Heart left ventricle (tissue), 16 donors: ENCODE results near the gene DCHS1. TPM values are rescaled to one million over a fixed set of nuclear protein-coding genes. Genes with fewer than 3 reads are reported as not detected.

Source experiments
- ATAC-seq, 4 donors: fragments of 200-7000 bp; cut with Tn5 transposase; one replicate each; pipeline ENCODE4 v1.9.1; 2020 to 2022; ENCODE audit warnings: moderate library complexity in 4 of 4, mild to moderate bottlenecking in 3 of 4, moderate number of reproducible peaks in 1 of 4
- DNase-seq, 5 donors: peaks; one replicate each; pipeline ENCODE4 v3.0.0-alpha.2; 2020
- H3K27ac ChIP-seq, 12 donors: fragments of 200-600 bp; sonication (generic) in 4 of 12; one replicate each; pipeline versions ENCODE4 v1.5.0 to v1.8.0; 2016 to 2022; ENCODE audit warnings: mild to moderate bottlenecking in 2 of 12
- H3K27me3 ChIP-seq, 9 donors: fragments of 200-600 bp; sonication (generic) in 2 of 9; one replicate each; pipeline versions ENCODE4 v1.5.1 to v1.8.0; 2016 to 2022; ENCODE audit warnings: mild to moderate bottlenecking in 3 of 9
- H3K36me3 ChIP-seq, 9 donors: fragments of 200-600 bp; sonication (generic) in 2 of 9; one replicate each; pipeline versions ENCODE4 v1.5.0 to v1.8.0; 2018 to 2022; ENCODE audit warnings: mild to moderate bottlenecking in 2 of 9
- H3K4me1 ChIP-seq, 12 donors: fragments of 200-600 bp; sonication (generic) in 4 of 12; one replicate each; pipeline versions ENCODE4 v1.5.0 to v1.8.0; 2016 to 2022; ENCODE audit warnings: mild to moderate bottlenecking in 3 of 12
- H3K4me3 ChIP-seq, 12 donors: fragments of 200-600 bp; sonication (generic) in 4 of 12; one replicate each; pipeline versions ENCODE4 v1.5.0 to v1.8.0; 2017 to 2022; ENCODE audit warnings: mild to moderate bottlenecking in 9 of 12, moderate library complexity in 4 of 12
- H3K9me3 ChIP-seq, 12 donors: fragments of 200-600 bp; sonication (generic) in 4 of 12; one replicate each; pipeline versions ENCODE4 v1.5.0 to v1.8.0; 2016 to 2022; ENCODE audit warnings: mild to moderate bottlenecking in 1 of 12
- POLR2A ChIP-seq, 2 donors: fragments of 450-650 bp; IDR thresholded peaks; one replicate each; pipeline ENCODE4 v1.6.1; 2017; ENCODE audit warnings: antibody characterized with exemption in 2 of 2, mild to moderate bottlenecking in 2 of 2, moderate library complexity in 2 of 2
- WGBS, 4 donors: extraction: QIAGEN DNeasy Blood & Tissue Kit in 2 of 4; methylation state at CpG; one replicate each; pipeline versions ENCODE4 v1.1.5 to v1.1.7; 2013 to 2018; 5-methylcytosine and 5-hydroxymethylcytosine counted together
- intact Hi-C, 10 donors: fragments of 100-400 bp; cut with DNase I; formaldehyde crosslinking; loops; one replicate each; pipeline versions ENCODE4 v1.11.1 to v1.14.2; 2022
- polyA plus RNA-seq, 2 donors: library from polyadenylated mRNA; stranded (reverse); fragments of 200-250 nt; gene quantifications; one replicate each; pipeline ENCODE4 v1.2.3, GENCODE V29; 2013
- total RNA-seq, 9 donors: library from RNA; depleted of rRNA in 2 of 9; stranded (reverse); fragments of >200 nt in 2 of 9; fragmentation: NEBNext Ultra II Directional in 3 of 9; extraction: Animal tissue kit (Norgen Biotek cat#: 25700) in 3 of 9; gene quantifications; one replicate each; pipeline versions ENCODE4 v1.1.0 to v1.2.4, GENCODE V29; 2016 to 2023
- TF ChIP-seq, protein P1 (sequence below), 12 donors: fragments of 200-600 bp; sonication (generic) in 4 of 12; IDR thresholded peaks; one replicate each; pipeline versions ENCODE4 v1.5.0 to v1.8.0; 2018 to 2022; ENCODE audit warnings: antibody characterized with exemption in 12 of 12, mild to moderate bottlenecking in 5 of 12
- donor health status: ischemic (EF 13 %, LVEDD 7.1; RV severe dilation, severe dysfunction).
- donor health status: healthy with polysubstance abuse.
- donor health status: DM: no; HTN: yes; CAD: no.
- donor health status: DM: no; HTN: no; CAD: no.
- donor health status: ischemic (EF 25% LVEDD 6.9; RV normal size, moderate dysfunction).
- donor health status: ischemic (EF 25% LVEDD 5.7; RV mildly dilated, moderate dysfunction).
- donor health status: healthy.
- donor health status: DM: yes; HTN: yes; CAD: no.
- donor health status: ischemic (EF 35%, LVEDD 5.7; RV mildly dilated, moderate dysfunction).
- donor health status: nonischemic (EF 11% LVEDD 7.7; RV severe dilation, severe dysfunction).
- donor health status: DM: yes; HTN: yes; CAD: no.
- donor health status: PGD.
- donor health status: ischemic (EF 29% LVEDD 5.4; RV normal size, mild dysfunction).
- donor health status: nonischemic (EF 23%, LVEDD 6.1; RV moderate dilation, normal function).

DCHS1 gene
- total and polyA plus RNA-seq, 11 donors: 3.6 to 19.6 (median 10.5) TPM

DNA sequence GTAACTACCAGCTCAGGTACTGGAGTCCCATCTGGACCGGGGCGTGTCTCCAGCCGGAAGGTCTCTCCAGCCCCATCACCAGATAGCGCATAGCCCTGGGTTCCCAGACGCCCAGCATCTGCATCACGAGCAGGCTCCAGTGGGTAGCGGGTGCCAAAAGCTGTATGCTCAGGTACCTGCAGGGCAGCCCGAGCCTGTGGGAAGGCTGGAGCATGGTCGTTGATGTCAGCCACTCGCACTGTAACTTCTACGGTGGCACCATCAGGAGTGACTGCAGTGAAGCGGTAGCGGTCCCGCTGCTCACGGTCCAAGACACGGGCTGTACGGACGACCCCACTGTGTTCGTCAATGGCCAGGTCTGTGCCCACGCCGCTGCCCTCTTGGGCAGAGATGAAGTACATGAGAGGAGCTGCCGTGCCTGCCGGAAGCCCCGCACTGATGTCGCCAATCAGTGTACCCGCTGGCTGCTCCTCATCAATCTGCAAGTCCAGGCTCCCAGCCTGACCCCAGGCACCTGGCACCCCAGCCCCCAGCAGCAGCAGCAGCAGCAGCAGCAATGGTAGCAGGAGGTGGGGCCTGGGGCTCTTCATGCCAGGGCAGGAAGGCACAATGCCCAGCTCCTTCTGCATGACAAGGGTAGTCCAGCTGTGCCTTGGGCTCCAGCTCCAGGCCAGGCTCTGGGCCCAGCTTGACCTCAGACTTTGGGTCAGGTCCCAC lies 14.5 kb downstream of the DCHS1 start:
- peak in 1 of 5 donors; percentile 54 for DNase-seq
- ATAC-seq: no peak

DNA sequence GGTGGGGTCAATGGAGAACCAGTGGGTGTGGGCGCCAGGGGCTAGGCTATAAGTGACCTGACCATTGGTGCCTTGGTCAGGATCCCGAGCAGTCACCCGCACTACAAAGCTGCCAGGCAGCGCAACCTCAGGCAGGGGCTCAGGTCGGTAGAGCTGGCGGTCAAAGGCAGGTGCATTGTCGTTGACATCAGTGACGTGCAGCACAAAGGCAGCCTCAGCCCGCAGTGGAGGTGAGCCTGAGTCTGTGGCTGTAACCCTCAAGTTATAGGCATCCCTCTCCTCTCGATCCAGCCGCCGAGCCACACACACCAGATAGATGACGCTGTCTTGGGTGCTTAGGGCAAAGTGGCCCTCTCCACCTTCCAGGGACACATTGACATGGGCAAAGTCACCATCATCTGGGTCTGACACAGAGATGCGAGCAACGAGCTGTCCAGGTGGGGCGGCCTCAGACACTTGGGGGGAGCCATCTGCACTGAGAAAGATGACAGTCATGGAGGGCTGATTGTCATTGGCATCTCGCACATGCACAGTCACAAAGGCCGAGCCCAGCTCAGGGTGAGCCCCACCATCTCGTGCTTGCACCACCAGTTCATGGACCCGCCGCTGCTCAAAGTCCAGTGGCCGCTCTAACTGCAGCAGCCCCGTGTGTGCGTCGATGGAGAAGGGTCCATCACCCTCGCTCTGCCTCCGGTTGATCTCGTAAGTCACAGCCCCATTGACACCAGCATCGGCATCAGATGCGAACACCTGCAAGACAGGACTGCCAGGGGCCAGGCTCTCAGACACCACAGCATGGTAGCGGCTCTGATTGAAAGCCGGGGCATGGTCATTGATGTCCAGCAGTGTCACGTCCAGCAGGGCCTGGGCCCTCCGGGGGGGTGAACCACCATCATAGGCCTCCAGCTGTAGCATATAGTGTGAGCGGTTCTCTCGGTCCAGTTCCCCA lies 15.3 kb downstream of the DCHS1 start:
- intact Hi-C loops: no loop called here
- ATAC-seq (no peak), DNase-seq (peak in 1 of 5 donors; percentile 54)
- Histone ChIP-seq H3K36me3 (peaks cover 0 to 22% (median 0%) of the 10 kb centered on the region in 9 donors), H3K4me3 (no peak overlapping the region), H3K4me1 (peaks cover 0 to 66% (median 45%) of the 10 kb centered on the region in 12 donors), H3K27me3 (no peaks in the 10 kb centered on the region), H3K9me3 (no peaks in the 10 kb centered on the region), H3K27ac (no peak overlapping the region)
- 95 to 97% (median 95%) methylated on average over 21 to 36 of the region's 36 CpGs for WGBS, 4 donors
- TF ChIP-seq POLR2A (IDR thresholded peaks at IDR 0.05): no peak

More for the DNA sequence above, 14.5 kb downstream of the DCHS1 start:
- peaks cover 0 to 66% (median 45%) of the 10 kb centered on the region in 12 donors for H3K4me1 ChIP-seq
- 95 to 97% (median 96%) methylated on average over 24 to 26 of the region's 26 CpGs for WGBS, 4 donors
- H3K27me3 ChIP-seq: no peaks in the 10 kb centered on the region
- peaks cover 0 to 22% (median 0%) of the 10 kb centered on the region in 9 donors for H3K36me3 ChIP-seq
- TF ChIP-seq, protein P1, sequence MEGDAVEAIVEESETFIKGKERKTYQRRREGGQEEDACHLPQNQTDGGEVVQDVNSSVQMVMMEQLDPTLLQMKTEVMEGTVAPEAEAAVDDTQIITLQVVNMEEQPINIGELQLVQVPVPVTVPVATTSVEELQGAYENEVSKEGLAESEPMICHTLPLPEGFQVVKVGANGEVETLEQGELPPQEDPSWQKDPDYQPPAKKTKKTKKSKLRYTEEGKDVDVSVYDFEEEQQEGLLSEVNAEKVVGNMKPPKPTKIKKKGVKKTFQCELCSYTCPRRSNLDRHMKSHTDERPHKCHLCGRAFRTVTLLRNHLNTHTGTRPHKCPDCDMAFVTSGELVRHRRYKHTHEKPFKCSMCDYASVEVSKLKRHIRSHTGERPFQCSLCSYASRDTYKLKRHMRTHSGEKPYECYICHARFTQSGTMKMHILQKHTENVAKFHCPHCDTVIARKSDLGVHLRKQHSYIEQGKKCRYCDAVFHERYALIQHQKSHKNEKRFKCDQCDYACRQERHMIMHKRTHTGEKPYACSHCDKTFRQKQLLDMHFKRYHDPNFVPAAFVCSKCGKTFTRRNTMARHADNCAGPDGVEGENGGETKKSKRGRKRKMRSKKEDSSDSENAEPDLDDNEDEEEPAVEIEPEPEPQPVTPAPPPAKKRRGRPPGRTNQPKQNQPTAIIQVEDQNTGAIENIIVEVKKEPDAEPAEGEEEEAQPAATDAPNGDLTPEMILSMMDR (IDR thresholded peaks at IDR 0.05): no peak
- no peak for TF ChIP-seq POLR2A (IDR thresholded peaks at IDR 0.05)
- intact Hi-C loops: no loop called here
- no peak overlapping the region for H3K4me3 ChIP-seq
- no peaks in the 10 kb centered on the region for H3K9me3 ChIP-seq
- H3K27ac ChIP-seq: no peak overlapping the region

DNA sequence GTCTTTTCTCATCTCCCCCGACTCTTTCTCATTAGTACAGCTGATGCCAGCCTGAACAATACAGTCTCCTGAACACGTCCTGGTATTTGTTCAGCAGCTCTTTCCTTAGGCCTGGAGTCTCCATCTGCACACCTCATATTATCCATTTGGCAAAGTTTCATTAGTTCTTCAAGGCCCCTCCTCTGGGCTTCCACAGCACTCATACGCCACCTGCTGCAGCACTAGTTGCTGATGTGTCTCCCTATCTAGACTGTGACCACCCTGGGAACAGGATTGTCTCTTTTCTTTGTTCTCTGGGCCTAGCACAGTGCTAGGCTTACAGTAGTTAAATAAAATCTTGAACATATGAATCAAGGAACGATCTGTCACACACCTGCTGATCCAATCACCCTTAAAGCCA lies 17.2 kb downstream of the DCHS1 start:
- H3K4me1 ChIP-seq: peaks cover 0 to 77% (median 56%) of the 10 kb centered on the region in 12 donors
- H3K27ac ChIP-seq: peak overlapping the region in 7 of 12 donors; percentile 2 to 47 (median 40)
- ATAC-seq: no peak
- intact Hi-C loops: loop anchor here in 1 of 10 donors (2.0 kb wide), 1 partner anchor 20 kb away; the partner anchor contains the start of gene TPP1
- no peaks in the 10 kb centered on the region for H3K9me3 ChIP-seq
- no peak overlapping the region for H3K4me3 ChIP-seq
- 63 to 69% (median 67%) methylated on average over 4 of the region's 4 CpGs for whole genome bisulfite sequencing, 4 donors
- no peaks in the 10 kb centered on the region for H3K27me3 ChIP-seq
- no peak for DNase-seq
- H3K36me3 ChIP-seq: peaks cover 0 to 23% (median 5%) of the 10 kb centered on the region in 9 donors
- TF ChIP-seq, protein P1 (IDR thresholded peaks at IDR 0.05): no peak
- no peak for TF ChIP-seq POLR2A (IDR thresholded peaks at IDR 0.05)

DNA sequence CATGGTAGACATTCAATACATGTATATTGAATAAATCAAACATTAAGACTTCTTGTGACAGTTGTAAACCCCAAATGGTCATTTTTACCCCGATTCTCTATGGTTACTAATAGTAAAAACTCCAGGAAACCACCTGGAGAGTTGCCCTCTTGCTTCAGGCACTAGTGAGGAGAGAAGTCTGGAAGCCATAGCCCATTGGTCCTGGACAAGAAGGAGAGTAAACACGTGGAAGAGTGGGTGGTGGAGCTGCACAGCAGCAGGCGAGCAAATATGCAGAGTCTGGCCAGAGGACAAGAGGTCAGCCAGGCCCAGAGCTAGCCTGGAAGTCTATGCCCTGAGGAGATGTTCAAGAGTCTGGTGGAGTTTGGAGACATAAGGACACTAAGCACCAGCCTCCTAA lies 17.7 kb downstream of the DCHS1 start:
- DNase-seq (peak in 4 of 5 donors; percentile 56 to 74 (median 64)), ATAC-seq (peak; percentile 55 to 74 (median 66))
- H3K4me1 ChIP-seq: peaks cover 0 to 76% (median 57%) of the 10 kb centered on the region in 12 donors
- H3K27me3 ChIP-seq: no peaks in the 10 kb centered on the region
- H3K27ac ChIP-seq: peak overlapping the region in 7 of 12 donors; percentile 1 to 47 (median 25)
- H3K9me3 ChIP-seq: no peaks in the 10 kb centered on the region
- intact Hi-C loops: loop anchor here in 1 of 10 donors (2.0 kb wide), 1 partner anchor 19 kb away; the partner anchor contains the start of gene TPP1
- peaks cover 0 to 29% (median 9%) of the 10 kb centered on the region in 9 donors for H3K36me3 ChIP-seq
- TF ChIP-seq, protein P1 (IDR thresholded peaks at IDR 0.05): no peak
- TF ChIP-seq POLR2A (IDR thresholded peaks at IDR 0.05): no peak
- WGBS, 4 donors: 29 to 32% (median 32%) methylated on average over 3 of the region's 3 CpGs
- H3K4me3 ChIP-seq: no peak overlapping the region
